Measurements from ENCODE around the gene PSMA7.

DNA sequence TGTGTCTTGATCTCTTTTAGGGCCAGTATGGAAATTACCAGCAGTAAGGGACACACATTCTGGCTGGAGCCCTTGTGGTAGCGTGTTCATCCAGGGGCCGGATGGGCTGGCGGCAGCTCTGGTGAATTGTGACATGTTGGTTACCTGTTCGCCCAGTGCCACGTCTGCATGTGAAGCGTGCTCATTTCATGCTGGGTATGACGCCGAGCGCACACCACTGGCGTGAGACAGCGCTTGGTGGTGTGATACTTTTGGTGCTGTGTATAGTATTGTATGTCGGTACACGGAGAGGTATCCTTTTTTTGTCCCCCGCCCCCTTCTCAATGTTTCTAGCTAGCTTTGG, 35.9 kb upstream of the PSMA7 start:
- TF ChIP-seq, protein P1, sequence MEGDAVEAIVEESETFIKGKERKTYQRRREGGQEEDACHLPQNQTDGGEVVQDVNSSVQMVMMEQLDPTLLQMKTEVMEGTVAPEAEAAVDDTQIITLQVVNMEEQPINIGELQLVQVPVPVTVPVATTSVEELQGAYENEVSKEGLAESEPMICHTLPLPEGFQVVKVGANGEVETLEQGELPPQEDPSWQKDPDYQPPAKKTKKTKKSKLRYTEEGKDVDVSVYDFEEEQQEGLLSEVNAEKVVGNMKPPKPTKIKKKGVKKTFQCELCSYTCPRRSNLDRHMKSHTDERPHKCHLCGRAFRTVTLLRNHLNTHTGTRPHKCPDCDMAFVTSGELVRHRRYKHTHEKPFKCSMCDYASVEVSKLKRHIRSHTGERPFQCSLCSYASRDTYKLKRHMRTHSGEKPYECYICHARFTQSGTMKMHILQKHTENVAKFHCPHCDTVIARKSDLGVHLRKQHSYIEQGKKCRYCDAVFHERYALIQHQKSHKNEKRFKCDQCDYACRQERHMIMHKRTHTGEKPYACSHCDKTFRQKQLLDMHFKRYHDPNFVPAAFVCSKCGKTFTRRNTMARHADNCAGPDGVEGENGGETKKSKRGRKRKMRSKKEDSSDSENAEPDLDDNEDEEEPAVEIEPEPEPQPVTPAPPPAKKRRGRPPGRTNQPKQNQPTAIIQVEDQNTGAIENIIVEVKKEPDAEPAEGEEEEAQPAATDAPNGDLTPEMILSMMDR (IDR thresholded peaks at IDR 0.05) = no peak
- TF ChIP-seq POLR2A (IDR thresholded peaks at IDR 0.05) (no peak), EP300 (IDR thresholded peaks at IDR 0.05) (no peak)

Data from ovary (tissue), 3 donors.